Progenitor cell of endocrine pancreas (in vitro differentiated cells): ENCODE data around the gene SH3BP1. TPM values are rescaled to one million over a fixed set of nuclear protein-coding genes. Genes with fewer than 3 reads are reported as not detected.
A peak's percentile ranks its signal among the peaks of the same experiment; 100 is the strongest.
"Not testable (repeated sequence)": the region's sequence is repeated elsewhere in the genome, so short reads cannot be mapped to it uniquely, and the experiment has no call there.

Experiments
- DNase-seq: peaks from one replicate; pipeline ENCODE4 v3.0.0; 2021; ENCODE audit warnings: low spot score; ENCODE audit not compliant: unreplicated experiment
- H3K27ac Mint-ChIP-seq: 2 replicates; pipeline ENCODE4 v1.8.0; 2021; ENCODE audit warnings: mild to moderate bottlenecking, moderate library complexity, mixed read lengths
- H3K27me3 Mint-ChIP-seq: 2 replicates; pipeline ENCODE4 v1.8.0; 2021; ENCODE audit warnings: mixed read lengths
- H3K36me3 Mint-ChIP-seq: 2 replicates; pipeline ENCODE4 v1.8.0; 2022; ENCODE audit warnings: mixed read lengths; ENCODE audit not compliant: insufficient read depth
- H3K4me1 Mint-ChIP-seq: 2 replicates; pipeline ENCODE4 v1.8.0; 2021; ENCODE audit warnings: low read depth, mixed read lengths
- H3K4me3 Mint-ChIP-seq: 2 replicates; pipeline ENCODE4 v1.8.0; 2021; ENCODE audit warnings: low read depth, mild to moderate bottlenecking, moderate library complexity, mixed read lengths
- H3K9me3 Mint-ChIP-seq: 2 replicates; pipeline ENCODE4 v1.8.0; 2021; ENCODE audit warnings: low read depth, mixed read lengths
- total RNA-seq: library from RNA; stranded (reverse); gene quantifications from 2 replicates; pipeline ENCODE4 v1.2.1, GENCODE V29; 2021
- TF ChIP-seq, protein P1 (sequence below): fragments of 200-600 bp; sonication (generic); IDR thresholded peaks from one replicate; pipeline ENCODE4 v1.5.0; 2021; ENCODE audit warnings: antibody characterized with exemption, mild to moderate bottlenecking; ENCODE audit not compliant: unreplicated experiment

Gene SH3BP1
- total RNA-seq, 1 donor from 2014 or later = 27.4 TPM

DNA sequence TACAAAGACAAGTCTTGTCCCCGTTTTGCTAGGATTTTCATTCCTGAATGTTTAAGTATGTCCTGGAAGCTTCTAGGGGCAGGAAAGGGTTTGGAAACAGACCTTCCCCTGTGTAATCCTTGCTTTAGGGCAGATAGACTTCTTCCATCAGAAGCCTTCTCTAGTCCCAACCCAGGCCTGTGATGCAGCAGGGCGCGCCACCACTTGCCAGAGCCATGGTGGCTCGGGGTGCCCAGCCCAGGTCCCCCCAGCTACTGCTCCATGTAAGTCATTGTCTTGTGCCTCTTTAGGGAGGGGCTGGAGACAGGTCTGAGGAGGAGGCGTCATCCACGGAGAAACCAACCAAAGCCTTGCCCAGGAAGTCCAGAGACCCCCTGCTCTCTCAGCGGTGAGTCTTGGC is 50.9 kb downstream of the SH3BP1 start:
- H3K27ac Mint-ChIP-seq = no peak overlapping the region
- TF ChIP-seq, protein P1, sequence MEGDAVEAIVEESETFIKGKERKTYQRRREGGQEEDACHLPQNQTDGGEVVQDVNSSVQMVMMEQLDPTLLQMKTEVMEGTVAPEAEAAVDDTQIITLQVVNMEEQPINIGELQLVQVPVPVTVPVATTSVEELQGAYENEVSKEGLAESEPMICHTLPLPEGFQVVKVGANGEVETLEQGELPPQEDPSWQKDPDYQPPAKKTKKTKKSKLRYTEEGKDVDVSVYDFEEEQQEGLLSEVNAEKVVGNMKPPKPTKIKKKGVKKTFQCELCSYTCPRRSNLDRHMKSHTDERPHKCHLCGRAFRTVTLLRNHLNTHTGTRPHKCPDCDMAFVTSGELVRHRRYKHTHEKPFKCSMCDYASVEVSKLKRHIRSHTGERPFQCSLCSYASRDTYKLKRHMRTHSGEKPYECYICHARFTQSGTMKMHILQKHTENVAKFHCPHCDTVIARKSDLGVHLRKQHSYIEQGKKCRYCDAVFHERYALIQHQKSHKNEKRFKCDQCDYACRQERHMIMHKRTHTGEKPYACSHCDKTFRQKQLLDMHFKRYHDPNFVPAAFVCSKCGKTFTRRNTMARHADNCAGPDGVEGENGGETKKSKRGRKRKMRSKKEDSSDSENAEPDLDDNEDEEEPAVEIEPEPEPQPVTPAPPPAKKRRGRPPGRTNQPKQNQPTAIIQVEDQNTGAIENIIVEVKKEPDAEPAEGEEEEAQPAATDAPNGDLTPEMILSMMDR = no peak
- H3K36me3 Mint-ChIP-seq = peaks cover 7% of the 10 kb centered on the region
- H3K27me3 Mint-ChIP-seq = no peaks in the 10 kb centered on the region
- DNase-seq = no peak
- peaks cover 12% of the 10 kb centered on the region for H3K4me1 Mint-ChIP-seq
- H3K4me3 Mint-ChIP-seq = no peak overlapping the region
- no peaks in the 10 kb centered on the region for H3K9me3 Mint-ChIP-seq

DNA sequence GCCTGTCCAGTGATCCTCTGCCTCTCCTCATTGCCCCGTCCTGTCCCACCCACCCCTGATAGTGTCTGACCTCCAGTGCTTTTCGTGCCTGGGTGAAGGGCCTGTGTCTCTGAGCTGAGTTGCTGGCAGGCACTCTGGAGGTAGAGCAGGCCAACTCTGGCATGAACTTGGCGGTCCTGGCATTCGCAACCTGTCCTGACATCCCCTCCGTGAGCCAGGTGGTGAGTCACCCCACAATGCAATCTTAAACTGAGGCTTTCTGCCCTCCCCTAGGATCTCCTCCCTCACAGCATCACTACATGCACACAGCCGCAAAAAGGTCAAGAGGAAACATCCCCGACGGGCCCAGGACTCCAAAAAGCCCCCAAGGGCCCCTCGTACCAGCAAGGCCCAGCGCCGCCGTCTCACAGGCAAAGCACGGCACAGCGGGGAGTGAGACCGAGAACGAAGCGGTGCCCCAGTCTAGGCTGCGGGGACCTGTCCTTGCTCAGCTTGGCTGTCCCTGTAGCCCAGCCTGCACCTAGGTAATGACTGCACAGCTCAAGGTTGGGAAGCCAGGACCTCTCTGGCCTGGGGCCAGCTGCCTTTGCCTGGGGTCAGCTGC is 51.5 kb downstream of the SH3BP1 start:
- Mint-ChIP-seq H3K4me3 (no peak overlapping the region), H3K9me3 (no peaks in the 10 kb centered on the region), H3K27me3 (no peaks in the 10 kb centered on the region), H3K4me1 (peaks cover 11% of the 10 kb centered on the region), H3K27ac (no peak overlapping the region), H3K36me3 (peaks cover 7% of the 10 kb centered on the region)
- DNase-seq = no peak
- TF ChIP-seq, protein P1 = no peak

DNA sequence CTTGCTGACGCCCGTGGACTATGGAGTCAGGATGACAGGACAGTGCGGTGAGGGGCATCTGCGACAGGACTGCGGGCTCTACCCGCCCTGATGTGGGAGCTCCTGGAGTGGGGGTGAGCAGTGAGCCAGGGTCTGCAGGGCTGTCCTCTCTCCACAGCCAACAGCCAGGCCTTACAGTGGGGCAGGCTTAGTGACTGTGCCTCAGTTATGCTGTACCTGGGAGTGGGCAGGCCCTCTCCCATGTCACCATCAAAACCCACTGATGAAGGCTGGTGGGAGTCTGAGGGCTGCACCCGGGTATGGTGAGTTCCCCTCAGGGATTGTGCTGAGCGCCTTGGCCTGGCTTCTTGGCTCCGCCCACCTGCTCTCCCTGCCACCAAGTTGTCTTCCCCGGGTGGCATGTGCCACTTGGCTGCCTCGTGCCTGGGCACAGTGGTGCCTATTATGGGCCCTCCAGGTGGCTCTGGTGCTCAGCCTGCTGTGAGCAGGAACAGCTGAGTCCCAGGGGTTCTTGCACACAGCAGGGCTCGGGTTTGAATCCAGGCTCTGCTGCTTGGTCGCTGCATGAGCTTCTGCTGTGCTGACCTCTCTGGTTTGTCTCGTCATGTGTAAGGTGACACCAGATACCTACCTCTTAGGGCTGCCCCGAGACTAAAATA is 53.3 kb downstream of the SH3BP1 start:
- peaks cover 7% of the 10 kb centered on the region for H3K4me1 Mint-ChIP-seq
- H3K9me3 Mint-ChIP-seq = no peaks in the 10 kb centered on the region
- H3K27ac Mint-ChIP-seq = no peak overlapping the region
- TF ChIP-seq, protein P1 = no peak
- no peaks in the 10 kb centered on the region for H3K27me3 Mint-ChIP-seq
- no peak overlapping the region for H3K4me3 Mint-ChIP-seq
- DNase-seq = no peak
- H3K36me3 Mint-ChIP-seq = peaks cover 7% of the 10 kb centered on the region

DNA sequence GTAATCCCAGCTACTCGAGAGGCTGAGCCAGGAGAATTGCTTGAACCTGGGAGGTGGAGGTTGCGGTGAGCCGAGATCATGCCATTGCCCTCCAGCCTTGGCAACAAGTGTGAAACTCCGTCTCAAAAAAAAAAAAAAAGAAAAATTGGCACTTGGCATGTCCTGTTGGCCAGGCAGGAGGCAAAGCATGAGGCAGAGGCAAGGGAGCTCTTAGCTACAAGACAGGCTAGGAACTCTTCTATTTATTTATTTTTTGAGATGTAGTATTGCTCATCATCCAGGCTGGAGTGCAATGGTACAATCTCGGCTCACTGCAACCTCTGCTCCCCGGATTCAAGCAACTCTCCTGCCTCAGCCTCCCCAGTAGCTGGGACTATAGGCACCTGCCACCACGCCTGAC is 54.7 kb downstream of the SH3BP1 start:
- H3K9me3 Mint-ChIP-seq, H3K27ac Mint-ChIP-seq, H3K4me3 Mint-ChIP-seq, H3K27me3 Mint-ChIP-seq, H3K4me1 Mint-ChIP-seq, DNase-seq, H3K36me3 Mint-ChIP-seq: not testable (repeated sequence)

DNA sequence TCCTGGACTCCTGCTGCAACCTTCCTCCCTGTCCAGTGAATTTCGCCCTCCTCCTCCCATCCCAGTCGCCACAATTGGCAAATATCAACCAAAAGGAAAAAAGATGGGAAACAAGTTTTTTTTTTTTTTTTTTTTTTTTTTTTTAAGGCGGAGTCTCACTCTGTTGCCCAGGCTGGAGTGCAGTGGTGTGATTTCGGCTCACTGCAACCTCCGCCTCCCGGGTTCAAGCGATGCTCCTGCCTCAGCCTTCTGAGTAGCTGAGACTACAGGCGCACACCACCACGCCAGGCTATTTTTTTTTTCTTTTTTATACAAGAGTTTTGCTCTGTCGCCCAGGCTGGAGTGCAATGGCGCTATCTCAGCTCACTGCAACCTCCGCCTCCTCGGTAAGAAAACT is 56.8 kb downstream of the SH3BP1 start:
- H3K4me1 Mint-ChIP-seq, H3K27me3 Mint-ChIP-seq, H3K36me3 Mint-ChIP-seq, H3K9me3 Mint-ChIP-seq, DNase-seq: not testable (repeated sequence)
- Mint-ChIP-seq H3K27ac (peak overlapping the region; percentile 26), H3K4me3 (peak overlapping the region; percentile 88)

DNA sequence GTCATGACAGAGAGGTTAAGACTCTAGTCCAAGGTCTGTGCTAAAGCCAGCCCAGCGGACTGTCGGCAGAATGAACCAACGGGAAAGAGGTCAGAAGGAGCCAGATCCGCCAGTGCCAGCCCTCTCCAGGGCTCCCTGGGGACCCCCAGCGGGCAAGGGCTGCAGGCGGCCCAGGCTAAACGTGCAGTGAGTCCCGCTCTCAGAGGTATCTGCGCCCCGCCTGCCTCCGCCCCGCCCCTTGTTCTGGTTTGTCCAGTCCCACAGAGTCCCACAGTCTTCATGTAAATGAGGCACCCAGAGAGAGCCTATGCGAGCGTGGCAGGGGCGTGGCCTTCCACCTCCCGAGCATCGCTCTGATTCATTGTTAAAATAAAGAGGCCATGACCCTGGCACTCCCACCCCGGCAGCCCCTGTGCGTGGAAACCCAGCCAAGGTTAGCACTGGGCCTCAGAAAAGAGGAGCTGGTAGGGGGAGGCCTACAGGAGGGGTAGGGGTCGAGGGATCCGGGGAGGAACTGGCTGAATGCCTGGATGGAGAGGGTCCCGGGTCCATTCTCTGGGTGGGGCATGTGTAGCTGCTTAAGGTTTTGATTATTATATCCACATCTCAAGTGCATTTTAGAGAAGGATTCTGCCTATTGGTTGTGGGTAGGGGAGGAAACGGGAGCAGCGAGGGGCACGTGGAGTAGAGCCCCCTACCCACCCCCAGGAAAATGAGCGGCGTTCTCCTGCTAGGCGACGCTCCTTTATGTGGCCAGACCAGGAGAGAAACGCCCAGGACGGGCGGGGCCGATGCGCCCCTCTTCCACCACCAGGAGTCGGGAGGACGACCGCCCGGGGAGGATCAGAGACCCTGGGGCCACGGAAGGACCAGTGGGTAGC is 57.4 kb downstream of the SH3BP1 start, which contains the start of gene TRIOBP:
TSS of gene TRIOBP (plus strand) at position 392 of the 881 bp plus-strand sequence. CDS start 4,318 bp downstream, outside the sequence.
- Mint-ChIP-seq H3K36me3 (peaks cover 12% of the 10 kb centered on the region), H3K27ac (peak within 1 kb of the TSS; percentile 96), H3K9me3 (no peaks in the 10 kb centered on the region), H3K4me1 (peaks cover 7% of the 10 kb centered on the region), H3K4me3 (peak within 1 kb of the TSS; percentile 88), H3K27me3 (no peaks in the 10 kb centered on the region)
- DNase-seq = peak; percentile 97
- TF ChIP-seq, protein P1 = peak; percentile 72
